GM21576 (cell line): Measurements from ENCODE around the gene PDE5A.
A peak's percentile ranks its signal among the peaks of the same experiment; 100 is the strongest.

Experiments used
- ATAC-seq: cut with Tn5 transposase; IDR thresholded peaks from one replicate; pipeline ENCODE4 v1.9.1; 2021; ENCODE audit warnings: mild to moderate bottlenecking, moderate library complexity; ENCODE audit not compliant: unreplicated experiment

PDE5A gene

DNA sequence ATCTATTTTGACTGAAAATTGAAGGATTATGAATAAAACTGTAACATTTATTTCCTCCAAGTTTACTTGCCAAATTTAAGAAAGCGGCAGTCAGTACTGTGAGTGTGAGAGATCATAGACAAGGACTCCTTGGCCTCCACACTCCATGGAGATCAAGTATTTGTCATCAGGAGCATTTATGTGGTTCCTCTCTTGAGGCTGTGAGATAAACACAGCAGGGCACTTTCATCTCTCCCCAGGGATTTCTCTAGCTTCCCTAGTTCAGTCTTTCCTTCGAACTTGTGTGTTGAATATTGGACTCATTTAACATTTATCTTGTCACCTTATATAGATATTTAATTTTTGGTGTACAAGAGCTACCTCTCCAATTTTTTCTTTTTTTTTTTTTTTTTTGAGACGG is 40.8 kb downstream of the PDE5A start:
- ATAC-seq, result no peak

DNA sequence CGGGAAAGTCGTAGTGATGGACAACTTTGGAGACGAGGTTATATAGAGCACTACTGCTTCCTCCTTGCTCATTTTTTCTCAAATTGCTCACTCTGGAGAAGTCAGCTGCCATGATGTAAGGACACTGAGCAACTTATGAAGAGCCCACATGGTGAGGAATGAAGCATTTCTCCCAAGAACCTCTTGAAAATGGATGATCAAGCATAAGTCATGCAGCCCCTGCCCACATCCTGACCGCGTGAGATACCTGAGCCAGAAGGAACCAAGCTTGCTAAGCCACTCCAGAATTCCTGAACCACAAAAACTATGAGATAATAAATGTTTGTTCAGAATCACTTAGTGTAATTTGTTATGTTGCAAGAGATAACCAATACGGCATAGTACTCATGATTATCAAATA is 42.8 kb downstream of the PDE5A start:
- no peak for ATAC-seq

DNA sequence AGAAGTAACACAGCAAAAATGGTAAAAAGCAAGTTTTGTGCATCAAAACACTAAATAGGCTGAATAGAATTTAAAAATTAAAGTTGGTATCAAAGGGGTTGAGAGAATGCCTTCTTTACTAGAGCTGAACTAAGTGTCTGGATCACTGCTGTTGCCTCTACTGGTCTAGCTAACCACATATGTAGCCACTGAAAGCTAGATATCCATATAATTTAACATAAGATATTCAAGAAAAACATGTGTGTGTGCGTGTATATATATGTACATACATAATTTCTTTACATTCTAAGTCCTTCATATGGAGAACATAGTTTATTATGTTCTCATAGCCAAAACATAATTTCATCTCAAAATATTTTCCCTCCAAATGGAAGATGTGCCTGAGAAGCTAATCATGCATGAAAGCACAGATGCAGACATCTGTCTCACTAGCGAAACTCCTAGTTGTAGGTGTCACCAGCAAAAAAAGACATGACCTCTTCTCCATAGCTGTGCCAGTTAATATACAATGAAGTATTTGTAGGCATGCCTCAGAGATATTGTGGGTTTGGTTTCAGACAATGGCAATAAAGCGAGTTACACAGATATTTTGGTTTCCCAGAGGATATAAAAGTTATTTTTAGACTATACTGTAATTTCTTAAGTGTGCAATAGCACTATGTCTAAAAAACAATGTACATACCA is 47.3 kb downstream of the PDE5A start:
- ATAC-seq, result no peak

GRCh38 chr4:119580293-119580692 is 48.3 kb downstream of the PDE5A start:
- no peak for ATAC-seq

DNA sequence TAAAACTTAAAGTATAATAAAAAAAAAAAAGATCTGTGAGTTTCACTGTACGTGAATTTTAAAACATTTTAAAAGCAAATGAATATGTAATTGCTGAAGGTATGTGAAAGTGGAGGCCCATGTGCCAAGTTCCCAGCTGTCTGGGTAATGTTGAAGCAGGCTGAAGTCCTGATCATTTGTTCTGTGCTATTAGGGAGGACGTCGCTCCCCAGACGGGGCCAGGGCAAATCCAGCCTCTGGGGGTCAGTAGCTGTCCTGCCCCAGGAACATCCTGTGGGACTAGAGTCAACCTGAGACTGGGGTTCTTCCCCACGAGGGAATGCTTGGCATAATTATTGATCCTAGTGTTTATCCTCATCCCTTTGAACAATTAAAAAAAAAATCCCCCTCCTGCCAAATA is 48.8 kb downstream of the PDE5A start:
- no peak for ATAC-seq

GRCh38 chr4:119570401-119570800 is 58.2 kb downstream of the PDE5A start:
- ATAC-seq, result no peak

DNA sequence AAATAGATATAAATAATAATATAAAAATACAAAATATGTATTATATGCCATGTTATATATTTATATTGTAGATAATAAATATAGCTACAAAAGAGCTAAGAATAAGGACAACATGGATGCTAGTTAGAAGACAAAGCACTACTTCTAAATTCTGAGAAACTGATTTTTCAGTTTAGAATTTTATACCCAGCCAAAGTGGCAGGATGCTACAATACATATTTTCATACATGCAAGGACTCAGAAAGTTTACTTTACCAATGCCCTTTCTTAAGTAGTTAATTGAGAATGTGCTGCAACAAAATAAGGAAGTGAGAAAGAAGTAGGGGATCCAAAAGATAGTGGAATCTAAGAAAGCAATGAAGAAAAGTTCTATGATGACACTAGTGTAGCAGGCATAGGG is 64.5 kb downstream of the PDE5A start:
- ATAC-seq, result no peak

DNA sequence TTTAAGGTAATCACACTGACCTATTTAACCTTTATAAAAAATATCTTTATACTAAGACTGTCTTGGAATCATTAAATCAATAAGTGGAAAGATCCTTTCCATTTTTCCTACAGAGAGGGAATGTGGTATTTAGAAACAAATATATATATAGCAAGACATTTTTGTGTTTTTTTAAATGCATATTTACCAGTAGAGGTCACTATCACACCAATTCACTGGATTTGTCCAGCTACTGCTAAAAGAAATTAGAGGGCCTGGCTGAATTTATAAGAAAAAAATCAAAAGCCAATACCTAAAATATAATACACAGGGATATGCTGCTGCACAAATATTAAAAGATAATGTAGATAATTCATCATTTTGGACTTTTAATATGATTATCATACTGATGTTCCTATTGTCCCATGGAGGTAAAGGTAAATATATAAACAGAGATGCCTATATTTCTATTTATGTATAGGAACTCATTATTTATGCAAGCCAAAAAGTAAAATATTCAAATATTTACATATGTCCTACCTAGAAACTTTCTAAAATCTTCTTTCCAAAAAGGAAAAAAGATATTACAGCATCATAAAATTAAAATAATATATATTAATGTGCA is 69.5 kb downstream of the PDE5A start:
- ATAC-seq, result no peak

- ATAC-seq, result no peak
Measured at GRCh38 chr4:119550857-119551532, 77.6 kb downstream of the PDE5A start.

DNA sequence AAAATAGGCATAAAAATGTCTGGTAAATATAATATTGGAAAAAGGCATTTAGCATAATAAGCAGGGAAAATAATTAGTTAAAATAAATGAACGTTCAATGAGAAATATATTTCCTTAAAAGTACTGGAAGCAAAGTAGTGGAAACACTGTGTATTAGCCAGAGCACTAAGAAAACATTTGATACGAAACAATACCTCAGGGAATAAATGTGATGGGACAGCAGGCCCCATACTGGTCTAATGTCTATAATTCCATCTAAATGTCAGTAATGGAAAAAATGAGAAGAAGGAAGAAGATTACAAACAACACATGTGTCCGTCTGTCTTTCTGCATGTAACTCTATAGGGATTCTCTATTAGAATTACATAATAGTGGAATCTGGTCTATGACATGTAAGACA is 79.0 kb downstream of the PDE5A start:
- ATAC-seq, result no peak

GRCh38 chr4:119543779-119544178 is 84.8 kb downstream of the PDE5A start:
- ATAC-seq, result no peak

DNA sequence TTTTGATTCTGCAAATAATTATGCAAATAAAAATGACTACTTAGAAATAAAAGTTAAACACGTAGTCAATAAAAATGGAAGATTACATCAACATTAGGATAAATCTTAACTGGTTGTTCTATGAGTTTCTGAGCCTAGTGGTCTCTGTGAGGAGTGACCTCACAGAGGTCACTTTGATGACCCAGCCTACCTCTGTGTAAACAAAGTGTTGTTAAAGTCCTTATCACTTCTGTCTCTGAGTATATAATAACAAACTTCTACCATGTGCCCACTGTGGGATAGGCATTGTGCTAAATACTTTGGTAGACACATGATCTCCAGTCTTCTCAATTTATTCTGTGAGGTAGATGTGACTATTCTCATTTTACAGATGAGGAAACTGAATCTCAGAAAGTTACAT is 85.4 kb downstream of the PDE5A start:
- ATAC-seq, result no peak

DNA sequence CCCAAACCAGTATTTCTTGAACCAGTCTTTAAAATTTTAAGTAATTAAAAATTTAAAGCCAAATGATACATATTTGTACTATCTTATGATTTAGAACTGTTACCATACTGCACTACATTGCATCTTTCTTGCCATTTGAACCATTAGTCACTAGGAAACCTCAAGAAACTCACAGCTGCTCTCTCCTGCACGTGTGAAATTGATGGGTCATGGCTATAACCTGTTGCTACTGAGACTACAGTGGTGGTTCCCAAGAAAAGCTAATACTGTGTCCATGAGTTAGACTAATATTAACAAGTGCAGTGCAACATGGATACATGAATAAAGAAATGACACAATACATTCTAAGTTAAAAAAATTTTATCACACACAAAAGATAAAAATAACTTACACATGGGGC is 88.4 kb downstream of the PDE5A start:
- peak; percentile 56 for ATAC-seq

GRCh38 chr4:119537586-119537985 is 91.0 kb downstream of the PDE5A start:
- no peak for ATAC-seq

DNA sequence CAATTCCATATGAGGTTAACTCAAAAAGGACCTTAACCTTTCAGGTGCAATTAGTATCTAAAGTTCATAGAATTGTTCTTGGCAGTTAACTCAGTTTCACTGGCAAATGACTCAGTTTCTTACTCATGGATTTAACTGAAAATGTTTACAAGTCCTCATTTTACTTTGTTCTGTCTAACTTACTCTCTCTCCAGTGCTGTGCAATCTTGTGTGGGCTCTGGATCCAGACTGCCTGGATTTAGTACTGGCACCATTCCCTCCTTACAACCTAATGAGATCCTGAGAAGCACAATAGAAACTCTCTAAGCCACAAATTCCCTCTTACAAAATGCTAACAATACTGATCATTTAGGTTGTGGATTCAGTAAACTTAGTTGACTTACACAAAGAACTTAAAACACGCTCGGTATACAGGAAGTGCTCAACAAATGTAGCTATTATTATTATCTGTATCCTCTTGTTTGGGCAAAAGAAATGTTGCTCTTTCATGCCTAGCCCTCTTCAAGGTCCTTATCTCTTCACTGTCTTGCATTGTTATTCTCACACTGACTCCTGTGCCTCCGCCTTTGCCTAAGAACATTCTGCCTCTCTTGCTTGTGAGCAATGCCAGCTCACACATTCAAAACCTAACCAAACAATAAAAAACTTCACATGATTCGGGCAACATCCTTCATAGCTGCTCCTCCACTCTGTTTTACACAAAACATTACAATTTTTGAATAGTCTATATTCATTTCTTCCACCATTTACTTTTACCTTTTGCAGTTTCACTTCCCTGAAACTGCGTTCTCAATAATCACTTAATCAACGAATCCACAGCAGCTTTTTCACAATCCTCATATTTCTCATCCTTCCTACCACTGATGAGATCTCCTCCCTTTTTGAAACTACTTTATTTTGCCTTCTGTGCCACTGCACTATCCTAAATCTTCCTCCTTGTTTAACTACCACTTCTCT is 91.8 kb downstream of the PDE5A start:
- no peak for ATAC-seq

GRCh38 chr4:119532319-119532718 is 96.3 kb downstream of the PDE5A start:
- ATAC-seq, result no peak

DNA sequence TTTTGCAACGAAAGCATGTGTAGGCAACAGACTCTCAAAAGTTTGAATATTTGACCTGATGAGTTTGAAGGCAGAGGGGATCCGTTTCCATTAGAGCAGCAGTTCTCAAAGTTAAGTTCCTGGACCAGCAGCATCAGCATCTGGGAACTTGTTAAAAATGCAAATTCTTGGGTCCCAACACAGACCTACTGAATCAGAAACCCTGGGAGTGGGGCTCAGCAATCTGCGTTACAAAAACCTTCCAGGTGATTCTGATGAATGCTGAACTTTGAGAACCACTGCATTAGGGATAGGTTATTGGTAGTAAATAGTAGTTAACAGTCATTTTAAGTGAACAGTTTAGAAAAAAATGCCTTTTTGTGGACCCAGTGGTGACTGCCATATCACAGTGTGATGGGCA is 98.8 kb downstream of the PDE5A start:
- ATAC-seq, result no peak

DNA sequence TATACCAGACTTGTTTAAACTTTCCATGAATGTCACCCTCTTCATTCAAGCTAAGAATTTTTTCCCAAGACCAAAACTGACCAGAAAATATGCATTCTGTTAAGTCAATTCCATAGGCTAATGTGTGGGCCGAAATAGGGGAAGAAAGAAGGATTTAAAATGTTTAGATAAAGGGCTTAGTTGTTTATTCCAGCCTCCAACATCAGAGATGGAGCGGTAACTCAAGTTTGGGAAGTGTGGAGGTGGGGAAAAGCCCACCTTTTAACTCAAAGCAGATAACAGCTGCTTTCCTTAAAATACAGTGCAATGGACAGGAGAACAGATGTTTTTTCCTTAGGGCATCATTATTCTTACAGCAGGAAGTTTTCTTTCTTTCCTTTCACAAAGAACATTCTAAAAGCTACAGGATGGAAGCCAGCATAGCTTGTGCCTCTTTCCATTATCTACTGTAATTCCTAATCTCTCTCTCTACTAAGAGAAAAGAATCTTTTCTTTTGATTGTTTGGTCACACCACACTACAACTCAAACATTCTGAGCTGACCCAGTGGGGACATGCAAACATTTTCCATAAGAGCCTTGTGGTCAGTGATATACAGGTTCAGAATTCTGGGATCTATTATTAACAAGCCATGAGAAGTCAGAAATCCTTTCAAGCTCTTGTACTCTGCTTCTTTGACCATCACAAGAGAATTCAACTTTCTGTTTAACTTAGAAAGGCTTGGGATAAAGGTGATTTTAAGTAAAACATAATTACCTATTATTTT is 101.6 kb downstream of the PDE5A start:
- no peak for ATAC-seq

DNA sequence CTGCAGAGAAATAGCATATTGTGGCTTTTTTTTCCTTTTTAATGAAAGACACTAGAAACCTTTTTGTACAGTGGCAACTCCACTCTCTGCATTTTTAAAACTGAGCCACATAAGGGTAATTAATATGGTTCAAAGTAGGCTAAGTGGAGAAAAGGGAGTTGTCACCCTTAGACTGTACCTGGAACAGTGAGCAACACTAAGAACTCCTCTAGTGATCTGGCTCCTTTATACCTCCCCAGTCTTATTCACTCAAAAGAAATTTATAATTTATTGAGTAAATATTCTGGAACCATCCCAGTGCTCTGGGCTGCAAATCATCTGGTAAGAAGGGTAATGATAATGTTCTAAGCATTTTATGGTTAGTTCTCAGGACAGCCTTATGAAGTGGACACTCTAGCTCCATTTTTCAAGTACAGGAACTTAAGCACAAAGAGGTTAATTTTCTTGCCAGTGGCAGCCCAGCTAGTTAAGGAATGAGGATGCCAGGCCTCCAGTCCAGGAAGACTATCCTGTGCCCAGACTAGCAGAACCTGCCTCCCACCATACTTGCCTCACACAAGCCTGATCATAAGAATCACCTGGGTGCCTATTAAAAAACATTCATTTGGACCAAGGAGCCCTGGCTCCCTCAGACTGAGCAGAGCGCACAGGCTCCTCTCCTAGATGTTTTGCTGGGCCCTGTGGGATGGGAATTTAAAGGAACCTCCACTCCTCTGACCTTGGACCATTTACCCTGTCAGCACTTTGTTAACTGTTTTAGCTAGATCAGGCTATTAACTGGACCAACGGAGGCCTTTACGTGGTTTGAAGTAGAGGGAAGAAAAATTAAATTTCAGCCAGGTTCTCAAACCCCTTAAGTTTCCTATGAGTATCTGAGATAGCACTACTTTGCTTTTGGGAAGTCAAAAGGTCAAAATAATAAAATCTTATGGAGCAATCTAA is 102.6 kb downstream of the PDE5A start:
- no peak for ATAC-seq
